Thyroid gland (tissue), 4 donors: ENCODE results near the gene TMEM161A. TPM values are rescaled to one million over a fixed set of nuclear protein-coding genes. Genes with fewer than 3 reads are reported as not detected.
"Not testable (repeated sequence)": the region's sequence is repeated elsewhere in the genome, so short reads cannot be mapped to it uniquely, and the experiment has no call there.

ENCODE experiments used
- DNase-seq, 2 donors: peaks; one replicate each; pipeline ENCODE4 v3.0.0-alpha.2; 2019
- H3K27ac ChIP-seq, 3 donors: fragments of 200-600 bp; sonication (generic); 1 replicate in 2 of 3; 2 replicates in 1 of 3; pipeline ENCODE4 v1.5.1; 2016 to 2019; ENCODE audit warnings: mild to moderate bottlenecking in 1 of 3, moderate library complexity in 1 of 3
- H3K27me3 ChIP-seq: fragments of 200-600 bp; sonication (generic); one replicate; pipeline ENCODE4 v1.5.1; 2019
- H3K36me3 ChIP-seq, 2 donors: fragments of 200-600 bp; sonication (generic); one replicate each; pipeline ENCODE4 v1.5.1; 2016 to 2019
- H3K4me1 ChIP-seq, 2 donors: fragments of 200-600 bp; sonication (generic); one replicate each; pipeline ENCODE4 v1.5.1; 2017 to 2019
- H3K4me3 ChIP-seq, 3 donors: fragments of 200-600 bp; sonication (generic); replicated peaks in 1 of 3; 1 replicate in 2 of 3; 2 replicates in 1 of 3; pipeline ENCODE4 v1.5.1; 2016; ENCODE audit warnings: mild to moderate bottlenecking in 1 of 3
- H3K9me3 ChIP-seq: fragments of 200-600 bp; sonication (generic); one replicate; pipeline ENCODE4 v1.5.1; 2017
- POLR2A ChIP-seq, 2 donors: fragments of 450-650 bp; IDR thresholded peaks; one replicate each; pipeline ENCODE4 v1.6.1; 2017; ENCODE audit warnings: antibody characterized with exemption in 2 of 2, mild to moderate bottlenecking in 2 of 2, moderate library complexity in 1 of 2
- WGBS, 2 donors: methylation state at CpG; one replicate each; pipeline ENCODE4 v1.1.5; 2017; 5-methylcytosine and 5-hydroxymethylcytosine counted together
- intact Hi-C: fragments of 100-400 bp; cut with DNase I; formaldehyde crosslinking; loops from one replicate; pipeline ENCODE4 v1.15.1; 2023
- total RNA-seq, 4 donors: library from RNA; depleted of rRNA; stranded (reverse); fragments of >200 nt; gene quantifications; one replicate each; pipeline ENCODE4 v1.2.3, GENCODE V29; 2016
- TF ChIP-seq, protein P1 (sequence below), 6 experiments: fragments of 200-600 bp in 3 of 6; fragments of 450-650 bp in 3 of 6; sonication (generic) in 3 of 6; IDR thresholded peaks; one replicate each; pipeline ENCODE4 v1.5.1; 2016 to 2019; ENCODE audit warnings: antibody characterized with exemption in 6 of 6, mild to moderate bottlenecking in 2 of 6, inconsistent platforms in 1 of 6, moderate library complexity in 1 of 6

TMEM161A gene
- total RNA-seq, 4 donors from 2014 or later, result 29.6 to 37.8 (median 33.1) TPM

DNA sequence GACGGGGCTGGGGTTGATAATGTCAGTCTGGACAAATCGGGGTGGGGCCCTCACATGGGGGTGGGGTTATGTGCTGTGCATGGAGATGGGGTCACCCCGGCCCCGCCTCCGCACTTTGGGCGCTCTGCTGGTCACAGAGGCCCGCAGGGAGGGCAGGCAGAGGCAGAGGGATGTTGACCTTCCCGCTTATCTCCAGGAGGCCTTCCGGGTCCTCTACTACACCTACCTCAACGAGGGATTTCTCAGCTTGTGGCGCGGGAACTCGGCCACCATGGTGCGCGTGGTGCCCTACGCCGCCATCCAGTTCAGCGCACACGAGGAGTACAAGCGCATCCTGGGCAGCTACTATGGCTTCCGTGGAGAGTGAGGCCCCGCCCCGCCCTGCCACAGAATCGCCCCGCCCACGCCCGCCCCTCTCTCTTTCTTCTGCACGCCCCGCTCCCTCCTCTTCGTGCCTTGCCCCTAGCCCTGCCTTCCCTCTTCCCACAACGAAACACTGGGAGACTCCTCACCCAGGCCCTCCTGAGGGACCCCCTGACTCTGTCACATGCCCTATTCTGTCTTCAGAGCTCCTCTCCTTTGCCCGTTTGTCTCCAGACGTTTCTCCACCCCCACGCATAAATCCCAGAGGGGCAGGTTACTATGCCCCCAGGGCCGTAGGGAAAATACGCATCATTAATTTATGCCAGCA, 32.8 kb downstream of the TMEM161A start:
- peaks cover 36 to 56% of the 10 kb centered on the region in 2 donors for H3K4me1 ChIP-seq
- 15 to 19% methylated on average over 9 to 28 of the region's 36 CpGs for WGBS, 2 donors
- H3K27me3 ChIP-seq, result no peaks in the 10 kb centered on the region
- TF ChIP-seq POLR2A (IDR thresholded peaks at IDR 0.05), result peak in 1 of 2 donors; percentile 86
- TF ChIP-seq, protein P1, sequence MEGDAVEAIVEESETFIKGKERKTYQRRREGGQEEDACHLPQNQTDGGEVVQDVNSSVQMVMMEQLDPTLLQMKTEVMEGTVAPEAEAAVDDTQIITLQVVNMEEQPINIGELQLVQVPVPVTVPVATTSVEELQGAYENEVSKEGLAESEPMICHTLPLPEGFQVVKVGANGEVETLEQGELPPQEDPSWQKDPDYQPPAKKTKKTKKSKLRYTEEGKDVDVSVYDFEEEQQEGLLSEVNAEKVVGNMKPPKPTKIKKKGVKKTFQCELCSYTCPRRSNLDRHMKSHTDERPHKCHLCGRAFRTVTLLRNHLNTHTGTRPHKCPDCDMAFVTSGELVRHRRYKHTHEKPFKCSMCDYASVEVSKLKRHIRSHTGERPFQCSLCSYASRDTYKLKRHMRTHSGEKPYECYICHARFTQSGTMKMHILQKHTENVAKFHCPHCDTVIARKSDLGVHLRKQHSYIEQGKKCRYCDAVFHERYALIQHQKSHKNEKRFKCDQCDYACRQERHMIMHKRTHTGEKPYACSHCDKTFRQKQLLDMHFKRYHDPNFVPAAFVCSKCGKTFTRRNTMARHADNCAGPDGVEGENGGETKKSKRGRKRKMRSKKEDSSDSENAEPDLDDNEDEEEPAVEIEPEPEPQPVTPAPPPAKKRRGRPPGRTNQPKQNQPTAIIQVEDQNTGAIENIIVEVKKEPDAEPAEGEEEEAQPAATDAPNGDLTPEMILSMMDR (IDR thresholded peaks at IDR 0.05), result no peak
- intact Hi-C loops, result loop anchor here (5.0 kb wide), 1 partner anchor 48 kb away; no protein-coding TSS in a partner anchor
- H3K9me3 ChIP-seq, result no peaks in the 10 kb centered on the region
- DNase-seq, result peak; percentile 86 to 89
- H3K27ac ChIP-seq, result peak overlapping the region; percentile 97 to 99 (median 97)
- peak overlapping the region in 1 of 3 donors; percentile 26 for H3K4me3 ChIP-seq
- H3K36me3 ChIP-seq, result no peaks in the 10 kb centered on the region

DNA sequence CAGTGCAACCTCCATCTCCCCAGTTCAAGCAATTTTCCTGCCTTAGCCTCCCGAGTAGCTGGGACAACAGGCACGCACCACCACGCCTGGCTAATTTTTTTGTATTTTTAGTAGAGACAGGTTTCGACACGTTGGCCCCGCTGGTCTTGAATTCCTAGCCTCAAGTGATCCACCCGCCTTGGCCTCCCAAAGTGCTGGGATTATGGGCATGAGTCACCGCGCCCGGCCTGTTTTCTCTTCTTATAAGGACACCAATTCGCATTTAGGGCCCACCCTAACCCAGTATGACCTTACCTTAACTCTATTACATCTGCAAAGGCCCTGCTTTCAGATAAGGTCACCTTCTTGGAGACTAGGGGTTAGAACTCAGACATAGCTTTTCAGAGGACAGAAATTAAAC, 35.1 kb downstream of the TMEM161A start:
- Histone ChIP-seq H3K36me3 (no peaks in the 10 kb centered on the region), H3K27ac (peak overlapping the region; percentile 97 to 99 (median 97)), H3K4me3 (no peak overlapping the region), H3K27me3 (no peaks in the 10 kb centered on the region), H3K4me1 (peaks cover 59 to 78% of the 10 kb centered on the region in 2 donors), H3K9me3 (no peaks in the 10 kb centered on the region)
- no peak for TF ChIP-seq POLR2A (IDR thresholded peaks at IDR 0.05)
- TF ChIP-seq, protein P1 (IDR thresholded peaks at IDR 0.05), result no peak
- WGBS, 2 donors, result 89 to 90% methylated on average over 11 of the region's 11 CpGs
- intact Hi-C loops, result no loop called here
- peak in 1 of 2 donors; percentile 45 for DNase-seq

- peaks cover 59 to 73% of the 10 kb centered on the region in 2 donors for H3K4me1 ChIP-seq
- intact Hi-C loops, result not testable (repeated sequence)
Observed at GRCh38 chr19:19102566-19102965, 35.7 kb downstream of the TMEM161A start.

GRCh38 chr19:19101540-19101939, 36.7 kb downstream of the TMEM161A start:
- intact Hi-C loops, result no loop called here

More at GRCh38 chr19:19102566-19102965, 35.7 kb downstream of the TMEM161A start:
- not testable (repeated sequence) for H3K27me3 ChIP-seq, H3K9me3 ChIP-seq, H3K36me3 ChIP-seq, H3K4me3 ChIP-seq, DNase-seq
- H3K27ac ChIP-seq, result peak overlapping the region; percentile 1 to 97 (median 97)
- WGBS, 2 donors, result 97% methylated on average over 10 of the region's 10 CpGs

DNA sequence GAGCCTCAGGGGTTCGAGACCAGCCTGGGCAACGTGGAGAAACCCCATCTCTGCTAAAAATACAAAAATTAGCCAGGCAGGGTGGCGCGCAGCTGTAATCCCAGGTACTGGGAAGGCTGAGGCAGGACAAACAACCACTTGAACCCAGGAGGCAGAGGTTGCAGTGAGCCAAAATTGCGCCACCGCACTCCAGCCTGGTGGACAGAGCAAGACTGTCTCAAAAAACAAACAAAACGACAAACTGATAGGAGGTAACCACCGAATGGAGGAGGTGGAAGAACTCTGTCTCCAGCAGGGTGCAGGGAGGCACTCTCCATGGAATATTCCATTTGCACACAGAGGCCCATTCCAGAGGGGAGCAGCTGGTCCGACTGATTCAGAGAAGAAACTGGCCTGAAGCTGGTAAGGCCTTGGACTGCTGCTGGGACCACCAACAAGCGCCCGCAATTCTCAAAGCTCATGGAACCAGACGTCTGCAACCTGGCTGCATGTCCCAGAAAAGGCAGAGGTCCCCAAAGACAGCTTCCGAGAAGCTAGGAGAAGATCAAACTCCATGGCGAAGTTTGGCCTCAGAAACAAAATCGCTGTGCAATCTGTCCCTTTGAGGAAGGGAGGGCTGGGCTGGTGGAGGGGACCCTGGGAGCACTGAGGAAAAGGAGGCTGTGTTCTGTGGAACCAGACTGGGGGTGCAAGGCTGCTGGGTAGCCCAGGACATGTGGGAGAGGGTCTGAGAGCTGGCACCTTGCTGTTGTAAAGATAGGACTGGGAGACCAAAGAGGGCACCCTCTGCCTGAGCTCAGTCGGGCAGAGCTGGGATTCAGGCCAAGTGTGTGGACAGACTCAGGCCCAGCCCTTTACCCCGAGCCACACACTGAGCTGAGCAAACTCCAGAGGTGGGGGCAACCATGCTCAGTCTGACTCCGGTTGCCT, 39.3 kb downstream of the TMEM161A start:
- Histone ChIP-seq H3K27me3 (no peaks in the 10 kb centered on the region), H3K9me3 (no peaks in the 10 kb centered on the region), H3K4me1 (peaks cover 54 to 60% of the 10 kb centered on the region in 2 donors), H3K36me3 (peaks cover 0 to 3% of the 10 kb centered on the region in 2 donors), H3K27ac (peak overlapping the region; percentile 58 to 97 (median 84)), H3K4me3 (no peak overlapping the region)
- intact Hi-C loops, result no loop called here
- WGBS, 2 donors, result 71 to 74% methylated on average over 17 to 18 of the region's 18 CpGs
- TF ChIP-seq POLR2A (IDR thresholded peaks at IDR 0.05), result no peak
- TF ChIP-seq, protein P1 (IDR thresholded peaks at IDR 0.05), result no peak
- DNase-seq, result peak; percentile 86 to 87

More at GRCh38 chr19:19101540-19101939, 36.7 kb downstream of the TMEM161A start:
- no peaks in the 10 kb centered on the region for H3K27me3 ChIP-seq
- WGBS, 2 donors, result 96% methylated on average over 7 to 8 of the region's 8 CpGs
- DNase-seq, result no peak
- TF ChIP-seq, protein P1 (IDR thresholded peaks at IDR 0.05), result no peak
- no peak for TF ChIP-seq POLR2A (IDR thresholded peaks at IDR 0.05)
- peaks cover 58 to 66% of the 10 kb centered on the region in 2 donors for H3K4me1 ChIP-seq
- no peaks in the 10 kb centered on the region for H3K9me3 ChIP-seq
- peak overlapping the region; percentile 42 to 97 (median 84) for H3K27ac ChIP-seq
- peaks cover 0 to 3% of the 10 kb centered on the region in 2 donors for H3K36me3 ChIP-seq
- H3K4me3 ChIP-seq, result no peak overlapping the region
